Aorta (tissue), 5 donors: ENCODE results near the gene GPER1. TPM values are rescaled to one million over a fixed set of nuclear protein-coding genes. Genes with fewer than 3 reads are reported as not detected.
A peak's percentile ranks its signal among the peaks of the same experiment; 100 is the strongest.
"Not testable (repeated sequence)": the region's sequence is repeated elsewhere in the genome, so short reads cannot be mapped to it uniquely, and the experiment has no call there.

ENCODE experiments used
- ATAC-seq: fragments of 200-7000 bp; cut with Tn5 transposase; one replicate; pipeline ENCODE4 v1.9.1; 2022; ENCODE audit warnings: moderate library complexity; ENCODE audit not compliant: low FRiP score
- DNase-seq, 2 donors: peaks; one replicate each; pipeline ENCODE4 v3.0.0-alpha.2; 2020
- H3K27ac ChIP-seq, 2 donors: one replicate each; pipeline ENCODE4 v1.5.1; 2013; ENCODE audit warnings: low read length in 2 of 2, mild to moderate bottlenecking in 2 of 2, moderate library complexity in 2 of 2, control low read depth in 1 of 2, inconsistent platforms in 1 of 2, low read depth in 1 of 2
- H3K27me3 ChIP-seq, 2 donors: one replicate each; pipeline ENCODE4 v1.6.1; 2013; ENCODE audit warnings: control low read depth in 1 of 2, low read length in 1 of 2, mild to moderate bottlenecking in 1 of 2, moderate library complexity in 1 of 2; ENCODE audit not compliant: insufficient read depth in 2 of 2, control insufficient read depth in 1 of 2
- H3K36me3 ChIP-seq, 2 donors: one replicate each; pipeline ENCODE4 v1.6.1; 2013; ENCODE audit warnings: control low read depth in 1 of 2, low read length in 1 of 2, mild to moderate bottlenecking in 1 of 2; ENCODE audit not compliant: insufficient read depth in 2 of 2, control insufficient read depth in 1 of 2
- H3K4me1 ChIP-seq, 2 donors: one replicate each; pipeline ENCODE4 v1.6.1; 2013; ENCODE audit warnings: low read length in 2 of 2, control low read depth in 1 of 2, mild to moderate bottlenecking in 1 of 2, moderate library complexity in 1 of 2; ENCODE audit not compliant: insufficient read depth in 2 of 2, control insufficient read depth in 1 of 2
- H3K4me3 ChIP-seq, 2 donors: one replicate each; pipeline ENCODE4 v1.5.1; 2013; ENCODE audit warnings: low read length in 2 of 2, control low read depth in 1 of 2, mild to moderate bottlenecking in 1 of 2
- H3K9me3 ChIP-seq: one replicate; pipeline ENCODE4 v1.6.1; 2013; ENCODE audit warnings: mild to moderate bottlenecking, low read length; ENCODE audit not compliant: control insufficient read depth
- WGBS, 2 donors: extraction: QIAGEN DNeasy Blood & Tissue Kit; methylation state at CpG; one replicate each; pipeline ENCODE4 v1.1.7; 2013; 5-methylcytosine and 5-hydroxymethylcytosine counted together
- intact Hi-C, 2 donors: fragments of 100-400 bp; cut with DNase I; formaldehyde crosslinking; loops; one replicate each; pipeline versions ENCODE4 v1.14.2 to v1.15.0; 2022
- polyA plus RNA-seq, 2 donors: library from polyadenylated mRNA; stranded (reverse); fragments of 200-250 nt; gene quantifications; one replicate each; pipeline ENCODE4 v1.2.3, GENCODE V29; 2013
- total RNA-seq, 2 donors: library from RNA; stranded (reverse); fragmentation: NEBNext Ultra II Directional; extraction: Animal tissue kit (Norgen Biotek cat#: 25700); gene quantifications; one replicate each; pipeline ENCODE4 v1.2.1, GENCODE V29; 2021
- donor health status: healthy with polysubstance abuse.
- donor health status: Bipolar disorder and iron deficiency.
- donor health status: DM: no; HTN: no; CAD: no.
- donor health status: DM: no; HTN: no; CAD: no.
- donor health status: DM: yes; HTN: yes; CAD: no.

GPER1 gene
- total and polyA plus RNA-seq, 4 donors: 2.8 to 11.2 (median 4.8) TPM

DNA sequence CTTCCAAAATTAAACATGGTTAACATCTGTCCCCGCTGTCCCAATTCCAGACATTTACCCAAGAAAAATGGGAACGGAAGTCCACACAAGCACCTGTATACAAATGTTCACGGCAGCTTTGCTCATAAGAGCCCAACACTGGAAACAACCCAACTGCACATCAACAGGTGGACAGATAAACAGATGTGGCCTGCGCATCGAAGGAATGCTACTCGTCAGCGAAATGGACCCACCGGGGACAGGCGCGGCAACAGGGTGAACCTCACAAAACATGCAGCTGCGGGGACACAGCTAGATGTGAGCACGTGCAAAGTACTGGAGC is 22.7 kb upstream of the GPER1 start:
- ATAC-seq: no peak

DNA sequence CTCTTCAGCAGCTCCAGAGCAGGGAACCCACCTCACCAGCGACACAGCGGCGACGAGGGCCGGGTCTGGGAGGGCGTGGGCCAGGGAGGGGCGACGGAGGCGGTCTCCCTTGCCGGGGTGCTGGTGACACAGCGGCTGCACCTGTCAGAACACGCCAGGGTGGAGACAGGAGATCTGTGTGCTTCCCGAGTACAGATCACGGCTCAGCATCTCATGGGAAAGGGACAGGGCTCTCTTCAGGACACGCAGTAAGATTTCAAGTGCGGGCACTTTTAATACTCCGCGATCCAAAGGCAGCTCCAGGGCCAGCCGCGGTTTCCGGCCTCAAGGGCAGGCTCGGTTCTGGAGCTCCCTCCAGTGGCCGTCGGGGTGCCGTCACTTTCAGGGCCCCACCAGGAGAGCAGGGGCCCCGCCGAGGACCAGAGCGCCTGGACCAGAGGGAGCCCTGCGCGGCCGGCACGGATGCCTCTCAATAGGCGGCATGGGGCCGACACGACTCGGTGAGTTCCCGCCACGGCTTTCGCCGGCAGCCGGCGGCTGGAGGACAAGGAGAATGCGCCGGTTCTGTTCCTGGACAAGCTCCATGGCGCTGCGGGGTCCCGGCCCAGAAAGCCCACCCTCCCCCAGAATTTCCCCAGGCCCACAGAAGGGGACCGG is 22.2 kb upstream of the GPER1 start:
- intact Hi-C loops: loop anchor here (1.0 kb wide), 1 partner anchor 72 kb away; no protein-coding TSS in a partner anchor
- Histone ChIP-seq H3K9me3 (no peaks in the 10 kb centered on the region), H3K27me3 (no peaks in the 10 kb centered on the region), H3K4me3 (no peak overlapping the region), H3K36me3 (no peaks in the 10 kb centered on the region), H3K27ac (no peak overlapping the region), H3K4me1 (no peaks in the 10 kb centered on the region)
- DNase-seq: peak; percentile 88 to 96
- ATAC-seq: peak; percentile 93
- WGBS, 2 donors: 9% methylated on average over 48 of the region's 48 CpGs

More for the DNA sequence above, 22.7 kb upstream of the GPER1 start:
- WGBS, 2 donors: 71 to 76% methylated on average over 12 of the region's 12 CpGs
- no peaks in the 10 kb centered on the region for H3K9me3 ChIP-seq
- no peaks in the 10 kb centered on the region for H3K27me3 ChIP-seq
- intact Hi-C loops: loop anchor here (1.0 kb wide), 1 partner anchor 72 kb away; no protein-coding TSS in a partner anchor
- DNase-seq: no peak
- H3K36me3 ChIP-seq: no peaks in the 10 kb centered on the region
- no peak overlapping the region for H3K27ac ChIP-seq
- H3K4me1 ChIP-seq: no peaks in the 10 kb centered on the region
- H3K4me3 ChIP-seq: no peak overlapping the region

DNA sequence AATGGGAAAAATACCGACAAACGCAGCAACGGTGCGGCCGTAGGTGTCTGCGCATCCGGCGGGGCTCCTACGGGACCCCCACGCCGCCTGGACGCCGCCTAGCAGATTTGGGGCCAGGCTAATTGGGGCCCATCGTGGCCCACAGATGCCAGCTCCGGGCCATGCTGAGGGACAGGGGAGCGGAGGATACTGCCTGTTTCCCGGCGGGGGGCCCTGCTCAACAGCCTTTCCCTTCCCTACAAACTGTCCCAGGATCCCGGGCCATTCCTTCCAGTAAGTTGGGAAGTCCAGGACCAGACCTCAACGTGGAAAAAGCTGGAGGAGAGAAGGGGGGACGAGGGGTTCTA is 21.7 kb upstream of the GPER1 start:
- Histone ChIP-seq H3K27ac (no peak overlapping the region), H3K4me3 (no peak overlapping the region), H3K27me3 (no peaks in the 10 kb centered on the region), H3K9me3 (no peaks in the 10 kb centered on the region), H3K4me1 (no peaks in the 10 kb centered on the region), H3K36me3 (no peaks in the 10 kb centered on the region)
- intact Hi-C loops: no loop called here
- DNase-seq: no peak
- 62 to 63% methylated on average over 21 of the region's 21 CpGs for WGBS, 2 donors
- ATAC-seq: no peak

DNA sequence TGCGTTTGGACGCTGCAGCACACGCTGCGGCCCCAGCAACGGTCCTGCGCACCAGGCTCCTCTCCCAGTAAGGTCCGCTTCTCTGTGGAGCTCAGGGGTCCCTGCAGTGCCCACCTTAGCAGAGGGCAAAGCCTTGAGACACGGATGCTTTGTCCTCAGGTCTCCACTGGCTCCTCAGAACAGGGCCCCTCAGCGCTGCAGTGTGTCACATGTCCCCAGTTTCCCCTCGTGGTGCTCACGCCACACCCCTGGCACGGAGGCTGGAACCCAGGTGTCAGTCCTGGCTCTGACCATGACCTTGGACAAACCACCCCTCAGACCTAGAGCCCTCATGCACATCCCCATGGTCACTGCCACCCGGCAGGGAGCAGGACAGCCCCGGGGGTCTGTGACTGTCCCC is 19.9 kb upstream of the GPER1 start:
- Histone ChIP-seq H3K9me3 (no peaks in the 10 kb centered on the region), H3K36me3 (no peaks in the 10 kb centered on the region), H3K4me3 (no peak overlapping the region), H3K27ac (no peak overlapping the region), H3K27me3 (no peaks in the 10 kb centered on the region), H3K4me1 (no peaks in the 10 kb centered on the region)
- ATAC-seq (no peak), DNase-seq (no peak)
- intact Hi-C loops: no loop called here
- 90 to 95% methylated on average over 14 of the region's 14 CpGs for WGBS, 2 donors

DNA sequence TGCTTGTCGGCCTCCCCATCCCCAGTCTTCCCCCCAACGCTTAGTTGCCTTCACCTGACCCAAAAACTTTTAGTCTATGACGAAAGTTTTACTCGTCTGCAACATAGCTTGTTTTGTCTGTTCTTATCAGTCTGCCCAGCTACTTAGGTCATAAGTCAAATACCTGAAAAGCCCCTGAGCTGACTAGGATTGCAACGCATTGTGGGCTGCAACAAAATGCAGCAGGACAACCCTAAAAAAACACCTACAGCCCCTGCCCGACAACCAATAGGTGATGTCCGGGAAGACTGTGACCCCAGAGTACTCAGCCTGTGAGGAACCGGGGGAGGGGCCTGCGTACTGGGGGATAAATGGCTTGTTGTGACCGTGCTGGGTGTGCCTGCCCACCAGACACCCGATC is 19.3 kb upstream of the GPER1 start:
- intact Hi-C loops: no loop called here
- H3K27ac ChIP-seq: no peak overlapping the region
- H3K27me3 ChIP-seq: no peaks in the 10 kb centered on the region
- 82 to 92% methylated on average over 11 of the region's 11 CpGs for WGBS, 2 donors
- no peak for ATAC-seq
- no peaks in the 10 kb centered on the region for H3K4me1 ChIP-seq
- DNase-seq: no peak
- H3K36me3 ChIP-seq: no peaks in the 10 kb centered on the region
- no peaks in the 10 kb centered on the region for H3K9me3 ChIP-seq
- H3K4me3 ChIP-seq: no peak overlapping the region

DNA sequence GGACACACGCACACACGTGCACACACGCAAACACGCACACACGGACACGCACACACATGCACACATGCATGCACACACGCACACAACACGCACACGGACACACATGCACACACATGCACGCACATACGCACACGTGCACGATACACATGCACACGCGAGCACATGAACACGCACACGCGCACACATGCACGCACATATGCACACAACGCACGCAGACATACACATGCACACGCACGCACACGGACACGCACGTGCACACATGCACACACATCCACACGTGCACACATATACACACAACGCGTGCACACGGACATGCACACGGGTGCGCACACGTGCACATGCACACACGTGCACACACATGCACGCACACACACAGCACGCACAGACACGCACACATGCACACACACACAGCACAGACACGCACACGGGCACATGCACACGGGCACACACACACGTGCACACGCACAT is 17.3 kb upstream of the GPER1 start:
- no peaks in the 10 kb centered on the region for H3K9me3 ChIP-seq
- WGBS, 2 donors: 94% methylated on average over 42 of the region's 42 CpGs
- no peak overlapping the region for H3K4me3 ChIP-seq
- no peaks in the 10 kb centered on the region for H3K36me3 ChIP-seq
- DNase-seq: no peak
- no peak overlapping the region for H3K27ac ChIP-seq
- H3K27me3 ChIP-seq: no peaks in the 10 kb centered on the region
- ATAC-seq: no peak
- intact Hi-C loops: no loop called here
- H3K4me1 ChIP-seq: no peaks in the 10 kb centered on the region

DNA sequence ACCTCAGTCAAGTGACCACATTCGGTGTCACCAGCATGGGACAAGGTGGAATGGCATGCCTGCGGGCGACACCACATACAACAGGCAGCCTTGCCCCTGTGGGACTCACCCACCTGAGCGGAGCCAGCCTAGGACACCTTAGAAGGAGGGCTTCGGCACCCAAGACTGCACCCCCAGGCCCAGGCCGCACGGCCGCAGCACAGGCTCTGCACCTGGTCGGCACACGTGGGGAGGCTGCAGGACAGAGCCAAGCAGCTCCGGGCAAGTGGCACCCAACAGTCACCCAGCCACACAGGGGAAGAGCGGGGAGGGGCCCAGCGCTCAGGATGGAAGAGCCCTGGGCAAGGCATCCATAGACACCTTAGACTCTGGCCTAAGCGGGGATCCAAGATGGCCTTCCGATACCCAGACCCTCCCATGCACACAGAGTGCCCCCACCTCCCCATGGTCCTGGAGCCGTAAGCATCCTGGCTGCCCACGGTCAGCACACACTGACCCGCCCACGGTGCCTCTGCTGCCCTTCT is 16.1 kb upstream of the GPER1 start:
- ATAC-seq (no peak), DNase-seq (no peak)
- intact Hi-C loops: no loop called here
- H3K36me3 ChIP-seq: no peaks in the 10 kb centered on the region
- 95% methylated on average over 19 of the region's 19 CpGs for whole genome bisulfite sequencing, 2 donors
- no peaks in the 10 kb centered on the region for H3K4me1 ChIP-seq
- no peaks in the 10 kb centered on the region for H3K9me3 ChIP-seq
- no peaks in the 10 kb centered on the region for H3K27me3 ChIP-seq
- no peak overlapping the region for H3K27ac ChIP-seq
- no peak overlapping the region for H3K4me3 ChIP-seq

DNA sequence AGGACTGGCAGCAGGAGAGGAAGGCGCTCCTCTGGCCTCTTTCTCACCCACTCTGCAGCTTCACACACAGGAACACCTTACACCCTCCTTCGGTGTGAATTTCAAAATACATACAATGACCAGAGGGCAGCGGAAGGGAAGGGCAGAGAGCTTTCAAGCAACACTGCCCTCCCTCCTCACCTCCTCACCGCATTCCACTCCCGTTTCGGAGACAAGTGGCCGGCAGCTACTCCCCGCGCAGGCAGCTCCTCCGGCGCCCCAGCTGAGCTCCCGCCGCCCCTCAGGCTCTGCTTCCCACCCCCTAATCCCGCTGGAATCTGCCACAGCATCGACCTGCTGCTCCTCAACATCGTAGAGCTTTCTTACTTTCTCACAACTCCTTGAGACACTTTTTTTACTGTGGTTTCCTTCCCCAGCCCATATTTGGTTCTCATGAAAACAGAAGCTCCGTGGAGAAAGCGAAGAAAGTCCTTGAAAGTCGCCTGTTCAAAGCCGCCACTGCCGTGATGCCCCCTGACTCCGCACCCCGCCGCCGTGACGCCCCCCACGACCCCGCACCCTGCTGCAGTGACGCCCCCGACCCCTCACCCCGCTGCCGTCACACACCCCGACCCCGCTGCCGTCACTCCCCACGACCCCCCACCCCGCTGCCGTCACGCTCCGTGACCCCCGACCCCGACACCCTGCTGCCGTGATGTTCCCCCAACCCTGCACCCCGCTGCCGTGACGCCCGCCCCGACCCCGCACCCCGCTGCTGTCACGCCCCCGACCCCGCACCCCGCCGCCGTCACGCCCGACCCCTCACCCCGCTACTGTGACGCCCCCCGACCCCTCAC is 14.6 kb upstream of the GPER1 start:
- 57 to 72% methylated on average over 41 to 61 of the region's 61 CpGs for WGBS, 2 donors
- no peaks in the 10 kb centered on the region for H3K36me3 ChIP-seq
- intact Hi-C loops: no loop called here
- H3K27me3 ChIP-seq: no peaks in the 10 kb centered on the region
- H3K27ac ChIP-seq: no peak overlapping the region
- H3K9me3 ChIP-seq: no peaks in the 10 kb centered on the region
- no peaks in the 10 kb centered on the region for H3K4me1 ChIP-seq
- ATAC-seq (no peak), DNase-seq (no peak)
- no peak overlapping the region for H3K4me3 ChIP-seq

DNA sequence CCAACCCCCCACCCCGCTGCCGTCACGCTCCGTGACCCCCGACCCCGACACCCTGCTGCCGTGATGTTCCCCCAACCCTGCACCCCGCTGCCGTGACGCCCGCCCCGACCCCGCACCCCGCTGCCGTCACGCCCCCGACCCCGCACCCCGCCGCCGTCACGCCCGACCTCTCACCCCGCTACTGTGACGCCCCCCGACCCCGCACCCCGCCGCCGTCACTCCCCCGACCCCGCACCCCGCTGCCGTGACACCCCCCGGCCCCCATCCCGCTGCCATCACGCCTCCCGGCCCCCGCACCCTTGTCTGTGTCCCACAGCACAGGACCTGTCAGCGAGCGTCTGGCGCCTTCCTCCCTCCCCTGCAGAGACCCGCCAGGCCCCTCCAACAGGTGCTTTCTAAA is 13.9 kb upstream of the GPER1 start:
- H3K27ac ChIP-seq, H3K4me1 ChIP-seq, H3K4me3 ChIP-seq, DNase-seq, intact Hi-C loops, ATAC-seq, H3K27me3 ChIP-seq, H3K36me3 ChIP-seq, H3K9me3 ChIP-seq: not testable (repeated sequence)
- 87 to 93% methylated on average over 17 to 43 of the region's 43 CpGs for WGBS, 2 donors
